Subcutaneous abdominal adipose tissue (tissue), 5 donors: ENCODE measurements around the gene SMARCB1.

Experiments used
- H3K27ac ChIP-seq: one replicate; pipeline ENCODE4 v1.7.0; 2013; ENCODE audit warnings: low read depth, mild to moderate bottlenecking, inconsistent platforms, low read length, moderate library complexity
- H3K27me3 ChIP-seq, 5 donors: one replicate each; pipeline ENCODE4 v1.7.0; 2013; ENCODE audit warnings: low read length in 5 of 5, inconsistent platforms in 1 of 5; ENCODE audit not compliant: control insufficient read depth in 5 of 5, insufficient read depth in 4 of 5
- H3K36me3 ChIP-seq, 5 donors: one replicate each; pipeline ENCODE4 v1.7.0; 2013; ENCODE audit warnings: low read length in 5 of 5; ENCODE audit not compliant: control insufficient read depth in 5 of 5, insufficient read depth in 5 of 5
- H3K4me1 ChIP-seq, 5 donors: one replicate each; pipeline ENCODE4 v1.7.0; 2013; ENCODE audit warnings: low read length in 5 of 5, mild to moderate bottlenecking in 3 of 5, moderate library complexity in 1 of 5; ENCODE audit not compliant: control insufficient read depth in 5 of 5, insufficient read depth in 5 of 5
- H3K4me3 ChIP-seq, 5 donors: one replicate each; pipeline ENCODE4 v1.7.0; 2013; ENCODE audit warnings: low read length in 5 of 5, low read depth in 1 of 5
- H3K9ac ChIP-seq, 5 donors: one replicate each; pipeline ENCODE4 v1.7.0; 2013; ENCODE audit warnings: low read length in 5 of 5, mild to moderate bottlenecking in 4 of 5, moderate library complexity in 3 of 5
- H3K9me3 ChIP-seq, 5 donors: one replicate each; pipeline ENCODE4 v1.7.0; 2013; ENCODE audit warnings: low read length in 5 of 5; ENCODE audit not compliant: control insufficient read depth in 5 of 5
- donor health status: healthy.
- donor health status: healthy.
- donor health status: healthy.
- donor health status: healthy.
- donor health status: healthy.

The SMARCB1 gene

GRCh38 chr22:23816156-23816976 lies 29.6 kb downstream of the SMARCB1 start:
- H3K27ac ChIP-seq, result no peak overlapping the region
- no peak overlapping the region for H3K9ac ChIP-seq
- H3K4me1 ChIP-seq, result no peaks in the 10 kb centered on the region
- H3K36me3 ChIP-seq, result peaks cover 8 to 73% (median 46%) of the 10 kb centered on the region in 5 donors
- H3K4me3 ChIP-seq, result no peak overlapping the region
- no peaks in the 10 kb centered on the region for H3K27me3 ChIP-seq
- no peaks in the 10 kb centered on the region for H3K9me3 ChIP-seq

GRCh38 chr22:23817146-23817545 lies 30.4 kb downstream of the SMARCB1 start:
- Histone ChIP-seq H3K9me3 (no peaks in the 10 kb centered on the region), H3K9ac (no peak overlapping the region), H3K27ac (no peak overlapping the region), H3K27me3 (no peaks in the 10 kb centered on the region), H3K4me1 (peaks cover 0 to 5% (median 4%) of the 10 kb centered on the region in 5 donors), H3K4me3 (no peak overlapping the region), H3K36me3 (peaks cover 6 to 74% (median 50%) of the 10 kb centered on the region in 5 donors)

- Histone ChIP-seq H3K4me1 (peaks cover 0 to 18% (median 16%) of the 10 kb centered on the region in 5 donors), H3K4me3 (no peak overlapping the region), H3K9ac (no peak overlapping the region), H3K27me3 (no peaks in the 10 kb centered on the region), H3K9me3 (no peaks in the 10 kb centered on the region), H3K27ac (no peak overlapping the region), H3K36me3 (peaks cover 2 to 81% (median 62%) of the 10 kb centered on the region in 5 donors)
These were observed 31.8 kb downstream of the SMARCB1 start for GRCh38 chr22:23818541-23818940.

- H3K27me3 ChIP-seq, result no peaks in the 10 kb centered on the region
- H3K9ac ChIP-seq, result no peak overlapping the region
- H3K9me3 ChIP-seq, result no peaks in the 10 kb centered on the region
- H3K27ac ChIP-seq, result no peak overlapping the region
- H3K4me1 ChIP-seq, result peaks cover 0 to 19% (median 18%) of the 10 kb centered on the region in 5 donors
- H3K4me3 ChIP-seq, result no peak overlapping the region
- H3K36me3 ChIP-seq, result peaks cover 2 to 93% (median 76%) of the 10 kb centered on the region in 5 donors
These were observed 34.0 kb downstream of the SMARCB1 start for GRCh38 chr22:23820748-23821211.

GRCh38 chr22:23822101-23822671 lies 35.4 kb downstream of the SMARCB1 start:
- peaks cover 3 to 27% (median 25%) of the 10 kb centered on the region in 5 donors for H3K4me1 ChIP-seq
- H3K9ac ChIP-seq, result peak overlapping the region in 1 of 5 donors; percentile 64
- no peaks in the 10 kb centered on the region for H3K27me3 ChIP-seq
- no peak overlapping the region for H3K4me3 ChIP-seq
- peaks cover 2 to 93% (median 76%) of the 10 kb centered on the region in 5 donors for H3K36me3 ChIP-seq
- H3K27ac ChIP-seq, result peak overlapping the region; percentile 11
- no peaks in the 10 kb centered on the region for H3K9me3 ChIP-seq

GRCh38 chr22:23823331-23823791 lies 36.6 kb downstream of the SMARCB1 start:
- peak overlapping the region in 1 of 5 donors; percentile 64 for H3K9ac ChIP-seq
- H3K4me3 ChIP-seq, result no peak overlapping the region
- H3K27ac ChIP-seq, result no peak overlapping the region
- peaks cover 3 to 35% (median 32%) of the 10 kb centered on the region in 5 donors for H3K4me1 ChIP-seq
- no peaks in the 10 kb centered on the region for H3K27me3 ChIP-seq
- no peaks in the 10 kb centered on the region for H3K9me3 ChIP-seq
- H3K36me3 ChIP-seq, result peaks cover 2 to 88% (median 76%) of the 10 kb centered on the region in 5 donors

GRCh38 chr22:23824476-23825245 lies 37.9 kb downstream of the SMARCB1 start:
- H3K36me3 ChIP-seq, result peaks cover 0 to 87% (median 74%) of the 10 kb centered on the region in 5 donors
- no peak overlapping the region for H3K4me3 ChIP-seq
- H3K9ac ChIP-seq, result no peak overlapping the region
- no peaks in the 10 kb centered on the region for H3K9me3 ChIP-seq
- no peak overlapping the region for H3K27ac ChIP-seq
- no peaks in the 10 kb centered on the region for H3K27me3 ChIP-seq
- H3K4me1 ChIP-seq, result peaks cover 11 to 48% (median 44%) of the 10 kb centered on the region in 5 donors

GRCh38 chr22:23825246-23825905 lies 38.6 kb downstream of the SMARCB1 start:
- Histone ChIP-seq H3K4me3 (no peak overlapping the region), H3K36me3 (peaks cover 0 to 81% (median 70%) of the 10 kb centered on the region in 5 donors), H3K9me3 (no peaks in the 10 kb centered on the region), H3K4me1 (peaks cover 11 to 54% (median 46%) of the 10 kb centered on the region in 5 donors), H3K27me3 (no peaks in the 10 kb centered on the region), H3K9ac (no peak overlapping the region), H3K27ac (no peak overlapping the region)

GRCh38 chr22:23826510-23827350 lies 40.0 kb downstream of the SMARCB1 start:
- Histone ChIP-seq H3K4me3 (no peak overlapping the region), H3K4me1 (peaks cover 11 to 54% (median 46%) of the 10 kb centered on the region in 5 donors), H3K9me3 (no peaks in the 10 kb centered on the region), H3K36me3 (peaks cover 0 to 80% (median 68%) of the 10 kb centered on the region in 5 donors), H3K27me3 (no peaks in the 10 kb centered on the region), H3K27ac (no peak overlapping the region), H3K9ac (no peak overlapping the region)
